ENCODE measurements around the gene COL26A1. TPM values are rescaled to one million over a fixed set of nuclear protein-coding genes. Genes with fewer than 3 reads are reported as not detected.
A peak's percentile ranks its signal among the peaks of the same experiment; 100 is the strongest.

The COL26A1 gene
- total RNA-seq, 1 experiment from 2014 or later = 42.6 TPM

DNA sequence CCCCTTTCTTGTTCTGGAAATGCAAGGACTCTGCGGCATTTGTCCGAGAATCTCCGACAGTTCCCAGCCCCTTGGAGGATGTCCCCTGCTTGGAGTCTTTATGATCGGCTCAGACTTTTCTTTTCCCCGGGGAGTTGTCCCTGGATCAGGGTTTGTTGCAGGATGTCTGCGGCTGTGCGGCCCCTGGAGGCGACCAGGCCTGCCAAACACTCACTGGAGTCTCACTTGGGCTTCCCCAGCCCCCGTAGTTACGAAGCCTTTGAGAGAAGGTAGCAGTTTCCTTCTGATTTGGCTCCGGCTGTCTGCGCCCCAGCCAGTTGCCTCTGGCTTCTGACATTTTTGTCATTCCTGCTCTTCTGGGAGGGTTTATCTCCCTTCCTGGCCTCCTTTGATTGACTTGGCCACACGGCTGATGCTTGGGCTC, 16.1 kb downstream of the COL26A1 start:
- Histone ChIP-seq H4K91ac (ENCODE audit: insufficient read length, low read depth, low read length) (no peak overlapping the region), H3K23ac (ENCODE audit: insufficient read length, low read depth, low read length) (no peak overlapping the region), H3K27me3 (ENCODE audit: insufficient read depth, low read length) (no peaks in the 10 kb centered on the region), H2BK20ac (ENCODE audit: low read depth, low read length, poor library complexity, severe bottlenecking) (no peak overlapping the region), H3K9ac (ENCODE audit: extremely low read depth, insufficient read length, low read length) (no peak overlapping the region), H4K5ac (ENCODE audit: insufficient read length, low read depth, low read length) (no peak overlapping the region), H2AFZ (ENCODE audit: low read length) (no peak overlapping the region), H3K79me2 (ENCODE audit: insufficient read depth, low read length) (no peaks in the 10 kb centered on the region), H3K18ac (ENCODE audit: insufficient read length, low read depth, low read length) (no peak overlapping the region), H3K4me2 (ENCODE audit: insufficient read depth, insufficient read length, low read length) (no peak overlapping the region), H3K4me1 (ENCODE audit: insufficient read depth, low read length) (0 out of 2 replicates have a peak, but pooled peaks cover 3% of the 10 kb centered on the region), H4K20me1 (ENCODE audit: control insufficient read depth, insufficient read depth, insufficient read length) (no peaks in the 10 kb centered on the region), H3K14ac (ENCODE audit: insufficient read depth, low read length) (no peak overlapping the region), H3K27ac (ENCODE audit: insufficient read length, low read depth, low read length) (no peak overlapping the region), H3T11ph (ENCODE audit: low read length) (no peak overlapping the region), H2AK5ac (ENCODE audit: insufficient read length, low read length) (no peak overlapping the region), H2BK5ac (ENCODE audit: insufficient read length, low read length) (no peak overlapping the region), H3K9me3 (ENCODE audit: control insufficient read depth, low read depth, low read length) (peaks cover 8% of the 10 kb centered on the region), H3K56ac (ENCODE audit: insufficient read length, low read depth, low read length) (no peak overlapping the region), H3K4ac (ENCODE audit: low read depth, low read length) (no peak overlapping the region), H2BK120ac (ENCODE audit: low read depth, low read length, poor library complexity, severe bottlenecking) (no peak overlapping the region), H4K8ac (replicated peaks; ENCODE audit: insufficient read length, low read depth, low read length) (no peak overlapping the region), H3K23me2 (ENCODE audit: insufficient read length, low read depth, low read length, poor library complexity, severe bottlenecking) (no peaks in the 10 kb centered on the region), H2BK15ac (ENCODE audit: low read depth, low read length) (no peak overlapping the region), H3K79me1 (ENCODE audit: insufficient read depth, low read depth, low read length, poor library complexity, severe bottlenecking) (no peaks in the 10 kb centered on the region), H2BK12ac (ENCODE audit: insufficient read length, low read depth, low read length) (no peak overlapping the region)
- H3K27ac Mint-ChIP-seq = peak overlapping the region; percentile 86 to 97 (median 93); a peak in 6 of 7 replicates
- H3K36me3 Mint-ChIP-seq (ENCODE audit: insufficient read depth in 1 of 3, low read depth in 3 of 3) = peaks cover 31 to 60% (median 53%) of the 10 kb centered on the region in 3 experiments
- WGBS (ENCODE audit: extremely low coverage, insufficient read length, low lambda C conversion rate) = no CpG with 5 or more reads among the region's 13 CpGs
- H3K4me1 Mint-ChIP-seq = peaks cover 14 to 15% of the 10 kb centered on the region in 2 experiments
- no peak overlapping the region for H3K4me3 Mint-ChIP-seq
- DNase-seq = peak; percentile 79
- TF ChIP-seq CTCF (conservative IDR thresholded peaks at IDR 0.05) = no peak
- H3K27me3 Mint-ChIP-seq (ENCODE audit: low read depth) = no peaks in the 10 kb centered on the region
- H3K9me3 Mint-ChIP-seq = peaks cover 11 to 14% of the 10 kb centered on the region in 2 experiments
